Liver (tissue), 9 donors: ENCODE results near the gene TBX2. TPM values are rescaled to one million over a fixed set of nuclear protein-coding genes. Genes with fewer than 3 reads are reported as not detected.

Experiments
- DNase-seq: peaks from one replicate; pipeline ENCODE4 v3.0.0-alpha.2; 2017; ENCODE audit warnings: low spot score
- H3K27ac ChIP-seq, 2 donors: one replicate each; pipeline ENCODE4 v1.7.0; 2013; ENCODE audit warnings: inconsistent platforms in 2 of 2, low read length in 2 of 2, control low read depth in 1 of 2, low read depth in 1 of 2, mild to moderate bottlenecking in 1 of 2
- H3K27me3 ChIP-seq, 4 donors: one replicate each; pipeline versions ENCODE4 v1.6.1 to v1.7.0; 2013; ENCODE audit warnings: low read length in 3 of 4, inconsistent platforms in 1 of 4, mild to moderate bottlenecking in 1 of 4, moderate library complexity in 1 of 4; ENCODE audit not compliant: control insufficient read depth in 4 of 4, insufficient read depth in 4 of 4
- H3K36me3 ChIP-seq, 4 donors: one replicate each; pipeline versions ENCODE4 v1.6.1 to v1.7.0; 2013; ENCODE audit warnings: low read length in 3 of 4, mild to moderate bottlenecking in 3 of 4, low read depth in 1 of 4, moderate library complexity in 1 of 4; ENCODE audit not compliant: control insufficient read depth in 4 of 4, insufficient read depth in 3 of 4
- H3K4me1 ChIP-seq, 4 donors: one replicate each; pipeline versions ENCODE4 v1.6.1 to v1.7.0; 2013; ENCODE audit warnings: low read length in 3 of 4, mild to moderate bottlenecking in 3 of 4, moderate library complexity in 1 of 4; ENCODE audit not compliant: control insufficient read depth in 4 of 4, insufficient read depth in 4 of 4
- H3K4me3 ChIP-seq, 3 donors: one replicate each; pipeline versions ENCODE4 v1.6.1 to v1.7.0; 2013; ENCODE audit warnings: low read length in 3 of 3, control low read depth in 1 of 3, low read depth in 1 of 3, mild to moderate bottlenecking in 1 of 3
- H3K9ac ChIP-seq, 2 donors: one replicate each; pipeline ENCODE4 v1.7.0; 2013; ENCODE audit warnings: low read length in 2 of 2, mild to moderate bottlenecking in 2 of 2, moderate library complexity in 2 of 2, control low read depth in 1 of 2, low read depth in 1 of 2
- H3K9me3 ChIP-seq, 4 donors: one replicate each; pipeline versions ENCODE4 v1.6.1 to v1.7.0; 2013; ENCODE audit warnings: low read length in 3 of 4; ENCODE audit not compliant: control insufficient read depth in 4 of 4
- EGR1 ChIP-seq, 2 donors: IDR thresholded peaks; 2 replicates each; pipeline ENCODE4 v1.6.1; 2016 to 2018; ENCODE audit warnings: antibody characterized with exemption in 2 of 2, low read depth in 2 of 2
- FOXA1 ChIP-seq: IDR thresholded peaks from 2 replicates; pipeline ENCODE4 v1.6.1; 2016; ENCODE audit warnings: antibody characterized with exemption
- FOXA2 ChIP-seq: IDR thresholded peaks from 2 replicates; pipeline ENCODE4 v1.6.1; 2016; ENCODE audit warnings: antibody characterized with exemption
- GABPA ChIP-seq, 2 donors: IDR thresholded peaks in 1 of 2; conservative IDR thresholded peaks in 1 of 2; 2 replicates each; pipeline ENCODE4 v1.6.1; 2016; ENCODE audit warnings: antibody characterized with exemption in 2 of 2, mild to moderate bottlenecking in 1 of 2, moderate library complexity in 1 of 2
- HNF4A ChIP-seq, 2 donors: conservative IDR thresholded peaks; 2 replicates each; pipeline ENCODE4 v1.6.1; 2016; ENCODE audit warnings: antibody characterized with exemption in 2 of 2, mild to moderate bottlenecking in 2 of 2
- HNF4G ChIP-seq: IDR thresholded peaks from 2 replicates; pipeline ENCODE4 v1.6.1; 2016; ENCODE audit warnings: antibody characterized with exemption
- JUND ChIP-seq, 2 donors: IDR thresholded peaks; 2 replicates each; pipeline ENCODE4 v1.6.1; 2016; ENCODE audit warnings: antibody characterized with exemption in 2 of 2
- NR2F2 ChIP-seq: IDR thresholded peaks from 2 replicates; pipeline ENCODE4 v1.6.1; 2016; ENCODE audit warnings: antibody characterized with exemption
- RAD21 ChIP-seq, 2 donors: IDR thresholded peaks; 2 replicates each; pipeline ENCODE4 v1.6.1; 2016; ENCODE audit warnings: antibody characterized with exemption in 2 of 2, mild to moderate bottlenecking in 2 of 2
- RXRA ChIP-seq, 2 donors: IDR thresholded peaks; 2 replicates each; pipeline ENCODE4 v1.6.1; 2017 to 2018; ENCODE audit warnings: antibody characterized with exemption in 2 of 2, mild to moderate bottlenecking in 1 of 2
- SP1 ChIP-seq: IDR thresholded peaks from 2 replicates; pipeline ENCODE4 v1.6.1; 2018; ENCODE audit warnings: antibody characterized with exemption, mild to moderate bottlenecking
- TAF1 ChIP-seq: conservative IDR thresholded peaks from 2 replicates; pipeline ENCODE4 v1.6.1; 2016; ENCODE audit warnings: antibody characterized with exemption, mild to moderate bottlenecking
- YY1 ChIP-seq: IDR thresholded peaks from 2 replicates; pipeline ENCODE4 v1.6.1; 2016; ENCODE audit warnings: antibody characterized with exemption, mild to moderate bottlenecking
- polyA plus RNA-seq, 2 donors: library from polyadenylated mRNA; stranded (reverse) in 1 of 2; unstranded in 1 of 2; fragments of 200-250 nt in 1 of 2; fragments of >200 nt in 1 of 2; fragmentation: Nextera tagmentation in 1 of 2; extraction: Ambion mirVana in 1 of 2; gene quantifications; one replicate each; pipeline versions ENCODE4 v1.2.1 to v1.2.3, GENCODE V29; 2013 to 2015
- total RNA-seq, 2 donors: library from RNA; depleted of rRNA; stranded (reverse); fragments of >200 nt; gene quantifications; one replicate each; pipeline ENCODE4 v1.2.3, GENCODE V29; 2014
- TF ChIP-seq, protein P1 (sequence below): IDR thresholded peaks from 2 replicates; pipeline ENCODE4 v1.6.1; 2016; ENCODE audit warnings: antibody characterized with exemption, mild to moderate bottlenecking
- TF ChIP-seq, protein P2 (sequence below): IDR thresholded peaks from 2 replicates; pipeline ENCODE4 v1.6.1; 2016; ENCODE audit warnings: antibody characterized with exemption
- TF ChIP-seq, protein P3 (sequence below): fragments of 150-350 bp; IDR thresholded peaks from 2 replicates; pipeline ENCODE4 v1.5.1; 2017; ENCODE audit warnings: improper control_type of control experiment, low read depth, low read length; ENCODE audit not compliant: missing input control
- TF ChIP-seq, protein P4 (sequence below): IDR thresholded peaks from 2 replicates; pipeline ENCODE4 v1.6.1; 2016; ENCODE audit warnings: antibody characterized with exemption
- TF ChIP-seq, protein P5 (sequence below): IDR thresholded peaks from 2 replicates; pipeline ENCODE4 v1.6.1; 2016; ENCODE audit warnings: antibody characterized with exemption
- donor health status: healthy.
- donor health status: healthy.
- donor health status: healthy.
- donor health status: healthy.
- donor health status: healthy.

TBX2 gene
- total and polyA plus RNA-seq, 4 donors, result 0.85 to 3.1 (median 2.5) TPM

DNA sequence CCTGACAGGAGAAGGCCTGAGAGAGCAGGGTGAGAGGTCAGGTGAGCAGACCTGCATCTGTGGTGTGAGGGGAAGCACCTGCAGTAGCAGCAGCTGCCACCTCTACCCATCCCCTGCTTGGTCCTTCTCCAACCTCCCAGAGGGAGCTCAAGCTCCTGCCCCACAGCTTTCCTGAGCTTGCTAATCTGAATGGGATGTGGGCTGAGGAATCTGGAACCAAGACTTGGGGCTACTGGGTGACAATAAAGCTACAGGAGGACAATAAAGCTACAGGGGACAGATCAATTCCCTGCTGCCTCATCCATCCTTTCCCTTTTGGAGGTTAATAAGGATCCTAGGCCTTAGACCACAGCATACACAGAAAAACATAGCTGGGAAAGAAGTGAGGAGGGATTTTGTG is 47.7 kb downstream of the TBX2 start:
- Histone ChIP-seq H3K27me3 (peaks cover 0 to 11% (median 5%) of the 10 kb centered on the region in 4 donors), H3K9me3 (no peaks in the 10 kb centered on the region), H3K36me3 (no peaks in the 10 kb centered on the region), H3K9ac (no peak overlapping the region), H3K4me1 (peaks cover 0 to 12% (median 8%) of the 10 kb centered on the region in 4 donors), H3K4me3 (no peak overlapping the region), H3K27ac (no peak overlapping the region)
- no peak for TF ChIP-seq NR2F2
- TF ChIP-seq, protein P1, sequence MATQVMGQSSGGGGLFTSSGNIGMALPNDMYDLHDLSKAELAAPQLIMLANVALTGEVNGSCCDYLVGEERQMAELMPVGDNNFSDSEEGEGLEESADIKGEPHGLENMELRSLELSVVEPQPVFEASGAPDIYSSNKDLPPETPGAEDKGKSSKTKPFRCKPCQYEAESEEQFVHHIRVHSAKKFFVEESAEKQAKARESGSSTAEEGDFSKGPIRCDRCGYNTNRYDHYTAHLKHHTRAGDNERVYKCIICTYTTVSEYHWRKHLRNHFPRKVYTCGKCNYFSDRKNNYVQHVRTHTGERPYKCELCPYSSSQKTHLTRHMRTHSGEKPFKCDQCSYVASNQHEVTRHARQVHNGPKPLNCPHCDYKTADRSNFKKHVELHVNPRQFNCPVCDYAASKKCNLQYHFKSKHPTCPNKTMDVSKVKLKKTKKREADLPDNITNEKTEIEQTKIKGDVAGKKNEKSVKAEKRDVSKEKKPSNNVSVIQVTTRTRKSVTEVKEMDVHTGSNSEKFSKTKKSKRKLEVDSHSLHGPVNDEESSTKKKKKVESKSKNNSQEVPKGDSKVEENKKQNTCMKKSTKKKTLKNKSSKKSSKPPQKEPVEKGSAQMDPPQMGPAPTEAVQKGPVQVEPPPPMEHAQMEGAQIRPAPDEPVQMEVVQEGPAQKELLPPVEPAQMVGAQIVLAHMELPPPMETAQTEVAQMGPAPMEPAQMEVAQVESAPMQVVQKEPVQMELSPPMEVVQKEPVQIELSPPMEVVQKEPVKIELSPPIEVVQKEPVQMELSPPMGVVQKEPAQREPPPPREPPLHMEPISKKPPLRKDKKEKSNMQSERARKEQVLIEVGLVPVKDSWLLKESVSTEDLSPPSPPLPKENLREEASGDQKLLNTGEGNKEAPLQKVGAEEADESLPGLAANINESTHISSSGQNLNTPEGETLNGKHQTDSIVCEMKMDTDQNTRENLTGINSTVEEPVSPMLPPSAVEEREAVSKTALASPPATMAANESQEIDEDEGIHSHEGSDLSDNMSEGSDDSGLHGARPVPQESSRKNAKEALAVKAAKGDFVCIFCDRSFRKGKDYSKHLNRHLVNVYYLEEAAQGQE, result no peak
- TF ChIP-seq, protein P2, sequence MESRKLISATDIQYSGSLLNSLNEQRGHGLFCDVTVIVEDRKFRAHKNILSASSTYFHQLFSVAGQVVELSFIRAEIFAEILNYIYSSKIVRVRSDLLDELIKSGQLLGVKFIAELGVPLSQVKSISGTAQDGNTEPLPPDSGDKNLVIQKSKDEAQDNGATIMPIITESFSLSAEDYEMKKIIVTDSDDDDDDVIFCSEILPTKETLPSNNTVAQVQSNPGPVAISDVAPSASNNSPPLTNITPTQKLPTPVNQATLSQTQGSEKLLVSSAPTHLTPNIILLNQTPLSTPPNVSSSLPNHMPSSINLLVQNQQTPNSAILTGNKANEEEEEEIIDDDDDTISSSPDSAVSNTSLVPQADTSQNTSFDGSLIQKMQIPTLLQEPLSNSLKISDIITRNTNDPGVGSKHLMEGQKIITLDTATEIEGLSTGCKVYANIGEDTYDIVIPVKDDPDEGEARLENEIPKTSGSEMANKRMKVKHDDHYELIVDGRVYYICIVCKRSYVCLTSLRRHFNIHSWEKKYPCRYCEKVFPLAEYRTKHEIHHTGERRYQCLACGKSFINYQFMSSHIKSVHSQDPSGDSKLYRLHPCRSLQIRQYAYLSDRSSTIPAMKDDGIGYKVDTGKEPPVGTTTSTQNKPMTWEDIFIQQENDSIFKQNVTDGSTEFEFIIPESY, result no peak
- TF ChIP-seq YY1, result no peak
- no peak for TF ChIP-seq HNF4A (conservative IDR thresholded peaks at IDR 0.05)
- TF ChIP-seq RXRA (IDR thresholded peaks at IDR 0.05), result no peak
- no peak for TF ChIP-seq SP1
- TF ChIP-seq, protein P3, sequence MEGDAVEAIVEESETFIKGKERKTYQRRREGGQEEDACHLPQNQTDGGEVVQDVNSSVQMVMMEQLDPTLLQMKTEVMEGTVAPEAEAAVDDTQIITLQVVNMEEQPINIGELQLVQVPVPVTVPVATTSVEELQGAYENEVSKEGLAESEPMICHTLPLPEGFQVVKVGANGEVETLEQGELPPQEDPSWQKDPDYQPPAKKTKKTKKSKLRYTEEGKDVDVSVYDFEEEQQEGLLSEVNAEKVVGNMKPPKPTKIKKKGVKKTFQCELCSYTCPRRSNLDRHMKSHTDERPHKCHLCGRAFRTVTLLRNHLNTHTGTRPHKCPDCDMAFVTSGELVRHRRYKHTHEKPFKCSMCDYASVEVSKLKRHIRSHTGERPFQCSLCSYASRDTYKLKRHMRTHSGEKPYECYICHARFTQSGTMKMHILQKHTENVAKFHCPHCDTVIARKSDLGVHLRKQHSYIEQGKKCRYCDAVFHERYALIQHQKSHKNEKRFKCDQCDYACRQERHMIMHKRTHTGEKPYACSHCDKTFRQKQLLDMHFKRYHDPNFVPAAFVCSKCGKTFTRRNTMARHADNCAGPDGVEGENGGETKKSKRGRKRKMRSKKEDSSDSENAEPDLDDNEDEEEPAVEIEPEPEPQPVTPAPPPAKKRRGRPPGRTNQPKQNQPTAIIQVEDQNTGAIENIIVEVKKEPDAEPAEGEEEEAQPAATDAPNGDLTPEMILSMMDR, result no peak
- no peak for TF ChIP-seq JUND (IDR thresholded peaks at IDR 0.05)
- TF ChIP-seq EGR1 (IDR thresholded peaks at IDR 0.05; ENCODE audit: low read depth in 2 of 2), result no peak
- no peak for TF ChIP-seq HNF4G
- TF ChIP-seq TAF1, result no peak
- TF ChIP-seq, protein P4, sequence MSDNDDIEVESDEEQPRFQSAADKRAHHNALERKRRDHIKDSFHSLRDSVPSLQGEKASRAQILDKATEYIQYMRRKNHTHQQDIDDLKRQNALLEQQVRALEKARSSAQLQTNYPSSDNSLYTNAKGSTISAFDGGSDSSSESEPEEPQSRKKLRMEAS, result no peak
- no peak for TF ChIP-seq GABPA (IDR thresholded peaks at IDR 0.05 in 1 of 2, conservative IDR thresholded peaks at IDR 0.05 in 1 of 2)
- no peak for TF ChIP-seq FOXA1
- TF ChIP-seq FOXA2, result no peak
- no peak for TF ChIP-seq RAD21 (IDR thresholded peaks at IDR 0.05)
- TF ChIP-seq, protein P5, sequence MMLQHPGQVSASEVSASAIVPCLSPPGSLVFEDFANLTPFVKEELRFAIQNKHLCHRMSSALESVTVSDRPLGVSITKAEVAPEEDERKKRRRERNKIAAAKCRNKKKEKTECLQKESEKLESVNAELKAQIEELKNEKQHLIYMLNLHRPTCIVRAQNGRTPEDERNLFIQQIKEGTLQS, result no peak
- DNase-seq, result no peak
